ENCODE results near the gene SP110. TPM values are rescaled to one million over a fixed set of nuclear protein-coding genes. Genes with fewer than 3 reads are reported as not detected.
"Not testable (repeated sequence)": the region's sequence is repeated elsewhere in the genome, so short reads cannot be mapped to it uniquely, and the experiment has no call there.

The SP110 gene
- total RNA-seq, 2 experiments from 2014 or later, result 153 to 158 TPM

GRCh38 chr2:230124235-230124634, 95.5 kb downstream of the SP110 start:
- peaks cover 27% of the 10 kb centered on the region for H3K4me1 Mint-ChIP-seq
- peaks cover 4% of the 10 kb centered on the region for H3K27me3 Mint-ChIP-seq
- no peak overlapping the region for H3K4me3 Mint-ChIP-seq
- DNase-seq, result no peak
- no peak for ATAC-seq (ENCODE audit: low read depth)
- no peak overlapping the region for H3K27ac Mint-ChIP-seq
- H3K36me3 Mint-ChIP-seq, result no peaks in the 10 kb centered on the region
- peaks cover 9% of the 10 kb centered on the region for H3K9me3 Mint-ChIP-seq
- POLR2A ChIA-PET, result no interaction called here

DNA sequence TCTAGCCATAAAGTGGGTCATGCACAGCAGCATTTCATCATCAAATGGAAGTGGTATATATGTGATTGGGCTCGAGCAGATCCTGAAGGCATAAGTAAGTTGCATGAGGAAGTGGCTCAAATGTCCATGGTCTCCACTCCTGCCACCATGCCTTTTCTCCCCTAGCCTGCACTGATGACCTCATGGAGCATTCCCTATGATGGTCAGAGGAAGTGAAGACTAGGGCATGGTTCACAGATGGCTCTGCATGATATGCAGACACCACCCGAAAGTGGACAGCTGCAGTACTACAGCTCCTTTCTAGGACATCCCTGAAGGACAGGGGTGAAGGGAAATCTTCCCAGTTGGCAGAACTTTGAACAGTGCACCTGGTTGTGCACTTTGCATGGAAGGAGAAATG, 99.4 kb downstream of the SP110 start:
- H3K4me3 Mint-ChIP-seq; ATAC-seq (ENCODE audit: low read depth); H3K27ac Mint-ChIP-seq; H3K27me3 Mint-ChIP-seq; DNase-seq; H3K36me3 Mint-ChIP-seq; POLR2A ChIA-PET; H3K4me1 Mint-ChIP-seq; H3K9me3 Mint-ChIP-seq: not testable (repeated sequence)

DNA sequence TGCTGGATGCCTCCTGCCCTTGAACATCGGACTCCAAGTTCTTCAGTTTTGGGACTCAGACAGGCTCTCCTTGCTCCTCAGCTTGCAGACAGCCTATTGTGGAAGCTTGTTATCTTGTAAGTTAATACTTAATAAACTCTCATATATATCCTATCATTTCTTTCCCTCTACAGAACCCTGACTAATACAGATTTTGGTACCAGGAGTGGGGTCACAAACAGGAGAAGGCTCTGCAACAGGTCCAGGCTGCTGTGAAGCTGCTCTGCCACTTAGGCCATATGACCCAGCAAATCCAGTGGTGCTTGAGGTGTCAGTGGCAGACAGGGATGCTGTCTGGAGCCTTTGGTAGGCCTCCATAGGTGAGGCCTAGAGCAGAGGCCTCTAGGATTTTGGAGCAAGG, 100.0 kb downstream of the SP110 start:
- H3K36me3 Mint-ChIP-seq; H3K9me3 Mint-ChIP-seq; H3K4me1 Mint-ChIP-seq; H3K4me3 Mint-ChIP-seq; ATAC-seq (ENCODE audit: low read depth); H3K27ac Mint-ChIP-seq; POLR2A ChIA-PET; H3K27me3 Mint-ChIP-seq; DNase-seq: not testable (repeated sequence)

Other genes with a start within 250 kb of the SP110 start
- under 1 TPM; 0.65 to 0.72 TPM for gene SLC16A14, start 151.1 kb downstream of the SP110 start, total RNA-seq
- 10 to 100 TPM; 58.7 to 61.4 TPM for gene SP140, start 5.8 kb upstream of the SP110 start, total RNA-seq
- gene SP140L, start 107.2 kb upstream of the SP110 start, total RNA-seq, result 100 to 1,000 TPM; 107 to 115 TPM
- gene SP100, start 196.2 kb upstream of the SP110 start, total RNA-seq, result 100 to 1,000 TPM; 301 to 314 TPM

Data from activated naive CD8-positive, alpha-beta T cell treated with anti-CD3 and anti-CD28 coated beads, Interleukin-2, amount 10 ng/mL, durations not matched to agents 7 days and 5 days (primary cell).